WTC11 (cell line): ENCODE measurements around the gene OPALIN. TPM values are rescaled to one million over a fixed set of nuclear protein-coding genes. Genes with fewer than 3 reads are reported as not detected.

ENCODE experiments used
- AR ChIP-seq: fragments of 250-450 bp; sonication (Bioruptor Pico); IDR thresholded peaks from 2 replicates; pipeline ENCODE4 v1.9.0; 2021; ENCODE audit warnings: mild to moderate bottlenecking
- ATF1 ChIP-seq: sonication (generic); formaldehyde crosslinking; IDR thresholded peaks from 2 replicates; pipeline ENCODE4 v1.8.1; 2023; ENCODE audit warnings: mild to moderate bottlenecking, moderate library complexity, missing genetic modification reagents
- ATF3 ChIP-seq: sonication (generic); formaldehyde crosslinking; conservative IDR thresholded peaks from 2 replicates; pipeline ENCODE4 v1.8.1; 2022; ENCODE audit warnings: mild to moderate bottlenecking, missing genetic modification reagents
- CREB1 ChIP-seq: sonication (generic); formaldehyde crosslinking; IDR thresholded peaks from 2 replicates; pipeline ENCODE4 v1.8.0; 2023; ENCODE audit warnings: mild to moderate bottlenecking, missing genetic modification reagents
- GRHL2 ChIP-seq: fragments of 250-450 bp; sonication (Bioruptor Pico); IDR thresholded peaks from 2 replicates; pipeline ENCODE4 v1.8.0; 2022; ENCODE audit warnings: mild to moderate bottlenecking, moderate library complexity; ENCODE audit not compliant: insufficient replicate concordance, severe bottlenecking
- GTF2I ChIP-seq: fragments of 250-450 bp; sonication (Bioruptor Pico); conservative IDR thresholded peaks from 2 replicates; pipeline ENCODE4 v1.4.0; 2021; ENCODE audit warnings: mild to moderate bottlenecking
- IRF2 ChIP-seq: sonication (generic); formaldehyde crosslinking; IDR thresholded peaks from 2 replicates; pipeline ENCODE4 v1.8.0; 2022; ENCODE audit warnings: low read depth, missing genetic modification reagents, borderline replicate concordance
- KAT7 ChIP-seq: sonication (generic); formaldehyde crosslinking; IDR thresholded peaks from 2 replicates; pipeline ENCODE4 v1.8.1; 2023; ENCODE audit warnings: missing genetic modification reagents, mild to moderate bottlenecking, borderline replicate concordance
- NFATC4 ChIP-seq: fragments of 250-450 bp; sonication (Bioruptor Pico); IDR thresholded peaks from 2 replicates; pipeline ENCODE4 v1.9.0; 2021; ENCODE audit warnings: mild to moderate bottlenecking
- NFYB ChIP-seq: sonication (generic); formaldehyde crosslinking; conservative IDR thresholded peaks from 2 replicates; pipeline ENCODE4 v1.8.0; 2022; ENCODE audit warnings: low read depth, missing genetic modification reagents
- NR1H2 ChIP-seq: sonication (generic); formaldehyde crosslinking; IDR thresholded peaks from 2 replicates; pipeline ENCODE4 v1.9.0; 2021; ENCODE audit warnings: mild to moderate bottlenecking, moderate library complexity, missing genetic modification reagents
- NR3C1 ChIP-seq: sonication (generic); formaldehyde crosslinking; conservative IDR thresholded peaks from 2 replicates; pipeline ENCODE4 v1.8.1; 2023; ENCODE audit warnings: low read depth, mild to moderate bottlenecking, missing genetic modification reagents
- RELA ChIP-seq: sonication (generic); formaldehyde crosslinking; IDR thresholded peaks from 2 replicates; pipeline ENCODE4 v1.8.1; 2022; ENCODE audit warnings: missing genetic modification reagents, mild to moderate bottlenecking, borderline replicate concordance
- RORB ChIP-seq: fragments of 250-450 bp; sonication (Bioruptor Pico); IDR thresholded peaks from 2 replicates; pipeline ENCODE4 v1.9.0; 2021; ENCODE audit warnings: mild to moderate bottlenecking
- SMAD3 ChIP-seq: sonication (generic); formaldehyde crosslinking; IDR thresholded peaks from 2 replicates; pipeline ENCODE4 v1.8.0; 2022; ENCODE audit warnings: missing genetic modification reagents, mild to moderate bottlenecking, borderline replicate concordance
- SOX15 ChIP-seq: fragments of 250-450 bp; sonication (Bioruptor Pico); IDR thresholded peaks from 2 replicates; pipeline ENCODE4 v1.9.0; 2021; ENCODE audit warnings: mild to moderate bottlenecking
- SP1 ChIP-seq: sonication (generic); formaldehyde crosslinking; conservative IDR thresholded peaks from 2 replicates; pipeline ENCODE4 v1.8.1; 2022; ENCODE audit warnings: missing genetic modification reagents
- TEAD1 ChIP-seq: sonication (generic); formaldehyde crosslinking; IDR thresholded peaks from 2 replicates; pipeline ENCODE4 v1.8.0; 2022; ENCODE audit warnings: mild to moderate bottlenecking, missing genetic modification reagents
- TP53 ChIP-seq: sonication (generic); formaldehyde crosslinking; IDR thresholded peaks from 2 replicates; pipeline ENCODE4 v1.8.1; 2023; ENCODE audit warnings: mild to moderate bottlenecking, missing genetic modification reagents
- ZNF317 ChIP-seq: sonication (generic); formaldehyde crosslinking; IDR thresholded peaks from 2 replicates; pipeline ENCODE4 v1.8.1; 2023; ENCODE audit warnings: low read depth, mild to moderate bottlenecking, moderate library complexity, missing genetic modification reagents, borderline replicate concordance
- ZNF423 ChIP-seq: fragments of 250-450 bp; sonication (Bioruptor Pico); IDR thresholded peaks from 2 replicates; pipeline ENCODE4 v2.1.2; 2022; ENCODE audit warnings: mild to moderate bottlenecking, moderate library complexity
- ZSCAN18 ChIP-seq: fragments of 250-450 bp; sonication (Bioruptor Pico); IDR thresholded peaks from 2 replicates; pipeline ENCODE4 v2.1.2; 2022; ENCODE audit warnings: mild to moderate bottlenecking, moderate library complexity
- total RNA-seq: library from RNA; stranded (reverse); gene quantifications from 3 replicates; pipeline ENCODE4 v1.2.3, GENCODE V29; 2021
- TF ChIP-seq, protein P1 (sequence below): sonication (generic); formaldehyde crosslinking; IDR thresholded peaks from 2 replicates; pipeline ENCODE4 v1.8.0; 2023; ENCODE audit warnings: mild to moderate bottlenecking, missing genetic modification reagents
- TF ChIP-seq, protein P2 (sequence below): sonication (generic); formaldehyde crosslinking; IDR thresholded peaks from 2 replicates; pipeline ENCODE4 v1.8.1; 2022; ENCODE audit warnings: low read depth, mild to moderate bottlenecking, moderate library complexity, missing genetic modification reagents, borderline replicate concordance
- TF ChIP-seq, protein P3 (sequence below): sonication (generic); formaldehyde crosslinking; IDR thresholded peaks from 2 replicates; pipeline ENCODE4 v1.8.1; 2022; ENCODE audit warnings: low read depth, missing genetic modification reagents, borderline replicate concordance
- TF ChIP-seq, protein P4 (sequence below): sonication (generic); formaldehyde crosslinking; IDR thresholded peaks from 2 replicates; pipeline ENCODE4 v1.8.0; 2022; ENCODE audit warnings: missing genetic modification reagents

The OPALIN gene
- total RNA-seq, 1 experiment from 2014 or later: 0.04 TPM

DNA sequence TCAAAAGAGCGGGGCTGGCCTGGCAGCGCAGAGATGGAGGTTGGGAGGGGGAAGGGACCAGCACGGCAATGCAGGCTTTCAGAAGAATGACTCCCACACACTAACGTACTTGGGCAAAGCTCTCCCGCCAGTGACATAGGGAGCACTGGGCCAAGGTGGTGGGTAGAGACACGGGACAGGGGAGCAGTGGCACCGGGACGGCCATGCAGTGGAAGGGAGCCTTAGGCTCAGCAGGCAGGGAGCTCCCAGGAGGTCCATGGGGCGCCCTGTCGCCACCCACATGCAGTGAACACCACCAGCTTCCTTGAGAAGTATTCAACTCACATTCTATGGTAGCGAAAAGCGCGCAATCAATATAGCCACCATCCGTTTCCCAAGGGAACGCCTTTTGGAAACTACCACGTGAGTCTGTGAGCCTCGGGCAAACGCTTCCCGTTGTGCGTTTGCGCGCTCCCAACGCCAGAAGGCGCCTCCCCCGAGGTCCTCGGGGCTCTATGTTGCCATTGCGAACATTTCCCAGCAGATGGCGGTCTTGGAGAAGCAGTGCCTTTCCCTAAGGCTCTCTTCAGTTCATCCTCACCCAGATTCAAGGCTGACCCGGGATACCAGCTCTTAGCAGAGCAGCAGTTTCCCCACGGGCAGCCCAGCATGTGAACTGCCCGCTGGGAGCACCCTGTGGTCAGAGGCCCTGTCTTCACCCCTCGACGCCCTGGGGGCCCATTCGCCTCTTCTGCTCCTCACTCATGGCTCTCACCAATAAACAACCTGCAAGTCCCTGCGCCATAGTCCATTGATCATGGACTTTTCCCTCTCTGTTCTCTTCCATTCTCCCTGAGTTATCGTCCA lies 16.4 kb upstream of the OPALIN start (continued):
- TF ChIP-seq RORB (no peak), SMAD3 (CRISPR knock-in tag) (no peak), TP53 (CRISPR knock-in tag) (no peak), NFATC4 (CRISPR knock-in tag) (no peak), SP1 (CRISPR knock-in tag) (peak; percentile 51; the same call in 1 of the 2 replicates), GTF2I (no peak), ATF3 (no peak), SOX15 (CRISPR knock-in tag) (no peak), NFYB (CRISPR knock-in tag) (no peak), GRHL2 (CRISPR knock-in tag) (no peak), KAT7 (no peak), NR3C1 (CRISPR knock-in tag) (no peak), CREB1 (CRISPR knock-in tag) (no peak), ATF1 (CRISPR knock-in tag) (no peak), TEAD1 (CRISPR knock-in tag) (no peak), ZSCAN18 (no peak), AR (CRISPR knock-in tag) (no peak), NR1H2 (CRISPR knock-in tag) (no peak), IRF2 (CRISPR knock-in tag) (no peak), RELA (CRISPR knock-in tag) (no peak), ZNF423 (CRISPR knock-in tag) (peak; percentile 93), ZNF317 (CRISPR knock-in tag) (no peak)
- TF ChIP-seq, protein P1, sequence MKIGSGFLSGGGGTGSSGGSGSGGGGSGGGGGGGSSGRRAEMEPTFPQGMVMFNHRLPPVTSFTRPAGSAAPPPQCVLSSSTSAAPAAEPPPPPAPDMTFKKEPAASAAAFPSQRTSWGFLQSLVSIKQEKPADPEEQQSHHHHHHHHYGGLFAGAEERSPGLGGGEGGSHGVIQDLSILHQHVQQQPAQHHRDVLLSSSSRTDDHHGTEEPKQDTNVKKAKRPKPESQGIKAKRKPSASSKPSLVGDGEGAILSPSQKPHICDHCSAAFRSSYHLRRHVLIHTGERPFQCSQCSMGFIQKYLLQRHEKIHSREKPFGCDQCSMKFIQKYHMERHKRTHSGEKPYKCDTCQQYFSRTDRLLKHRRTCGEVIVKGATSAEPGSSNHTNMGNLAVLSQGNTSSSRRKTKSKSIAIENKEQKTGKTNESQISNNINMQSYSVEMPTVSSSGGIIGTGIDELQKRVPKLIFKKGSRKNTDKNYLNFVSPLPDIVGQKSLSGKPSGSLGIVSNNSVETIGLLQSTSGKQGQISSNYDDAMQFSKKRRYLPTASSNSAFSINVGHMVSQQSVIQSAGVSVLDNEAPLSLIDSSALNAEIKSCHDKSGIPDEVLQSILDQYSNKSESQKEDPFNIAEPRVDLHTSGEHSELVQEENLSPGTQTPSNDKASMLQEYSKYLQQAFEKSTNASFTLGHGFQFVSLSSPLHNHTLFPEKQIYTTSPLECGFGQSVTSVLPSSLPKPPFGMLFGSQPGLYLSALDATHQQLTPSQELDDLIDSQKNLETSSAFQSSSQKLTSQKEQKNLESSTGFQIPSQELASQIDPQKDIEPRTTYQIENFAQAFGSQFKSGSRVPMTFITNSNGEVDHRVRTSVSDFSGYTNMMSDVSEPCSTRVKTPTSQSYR (CRISPR knock-in tag): no peak
- TF ChIP-seq, protein P2, sequence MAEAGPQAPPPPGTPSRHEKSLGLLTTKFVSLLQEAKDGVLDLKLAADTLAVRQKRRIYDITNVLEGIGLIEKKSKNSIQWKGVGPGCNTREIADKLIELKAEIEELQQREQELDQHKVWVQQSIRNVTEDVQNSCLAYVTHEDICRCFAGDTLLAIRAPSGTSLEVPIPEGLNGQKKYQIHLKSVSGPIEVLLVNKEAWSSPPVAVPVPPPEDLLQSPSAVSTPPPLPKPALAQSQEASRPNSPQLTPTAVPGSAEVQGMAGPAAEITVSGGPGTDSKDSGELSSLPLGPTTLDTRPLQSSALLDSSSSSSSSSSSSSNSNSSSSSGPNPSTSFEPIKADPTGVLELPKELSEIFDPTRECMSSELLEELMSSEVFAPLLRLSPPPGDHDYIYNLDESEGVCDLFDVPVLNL (CRISPR knock-in tag): no peak
- TF ChIP-seq, protein P3, sequence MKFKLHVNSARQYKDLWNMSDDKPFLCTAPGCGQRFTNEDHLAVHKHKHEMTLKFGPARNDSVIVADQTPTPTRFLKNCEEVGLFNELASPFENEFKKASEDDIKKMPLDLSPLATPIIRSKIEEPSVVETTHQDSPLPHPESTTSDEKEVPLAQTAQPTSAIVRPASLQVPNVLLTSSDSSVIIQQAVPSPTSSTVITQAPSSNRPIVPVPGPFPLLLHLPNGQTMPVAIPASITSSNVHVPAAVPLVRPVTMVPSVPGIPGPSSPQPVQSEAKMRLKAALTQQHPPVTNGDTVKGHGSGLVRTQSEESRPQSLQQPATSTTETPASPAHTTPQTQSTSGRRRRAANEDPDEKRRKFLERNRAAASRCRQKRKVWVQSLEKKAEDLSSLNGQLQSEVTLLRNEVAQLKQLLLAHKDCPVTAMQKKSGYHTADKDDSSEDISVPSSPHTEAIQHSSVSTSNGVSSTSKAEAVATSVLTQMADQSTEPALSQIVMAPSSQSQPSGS (CRISPR knock-in tag): no peak
- TF ChIP-seq, protein P4, sequence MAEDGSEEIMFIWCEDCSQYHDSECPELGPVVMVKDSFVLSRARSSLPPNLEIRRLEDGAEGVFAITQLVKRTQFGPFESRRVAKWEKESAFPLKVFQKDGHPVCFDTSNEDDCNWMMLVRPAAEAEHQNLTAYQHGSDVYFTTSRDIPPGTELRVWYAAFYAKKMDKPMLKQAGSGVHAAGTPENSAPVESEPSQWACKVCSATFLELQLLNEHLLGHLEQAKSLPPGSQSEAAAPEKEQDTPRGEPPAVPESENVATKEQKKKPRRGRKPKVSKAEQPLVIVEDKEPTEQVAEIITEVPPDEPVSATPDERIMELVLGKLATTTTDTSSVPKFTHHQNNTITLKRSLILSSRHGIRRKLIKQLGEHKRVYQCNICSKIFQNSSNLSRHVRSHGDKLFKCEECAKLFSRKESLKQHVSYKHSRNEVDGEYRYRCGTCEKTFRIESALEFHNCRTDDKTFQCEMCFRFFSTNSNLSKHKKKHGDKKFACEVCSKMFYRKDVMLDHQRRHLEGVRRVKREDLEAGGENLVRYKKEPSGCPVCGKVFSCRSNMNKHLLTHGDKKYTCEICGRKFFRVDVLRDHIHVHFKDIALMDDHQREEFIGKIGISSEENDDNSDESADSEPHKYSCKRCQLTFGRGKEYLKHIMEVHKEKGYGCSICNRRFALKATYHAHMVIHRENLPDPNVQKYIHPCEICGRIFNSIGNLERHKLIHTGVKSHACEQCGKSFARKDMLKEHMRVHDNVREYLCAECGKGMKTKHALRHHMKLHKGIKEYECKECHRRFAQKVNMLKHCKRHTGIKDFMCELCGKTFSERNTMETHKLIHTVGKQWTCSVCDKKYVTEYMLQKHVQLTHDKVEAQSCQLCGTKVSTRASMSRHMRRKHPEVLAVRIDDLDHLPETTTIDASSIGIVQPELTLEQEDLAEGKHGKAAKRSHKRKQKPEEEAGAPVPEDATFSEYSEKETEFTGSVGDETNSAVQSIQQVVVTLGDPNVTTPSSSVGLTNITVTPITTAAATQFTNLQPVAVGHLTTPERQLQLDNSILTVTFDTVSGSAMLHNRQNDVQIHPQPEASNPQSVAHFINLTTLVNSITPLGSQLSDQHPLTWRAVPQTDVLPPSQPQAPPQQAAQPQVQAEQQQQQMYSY: no peak
